Activated CD8-positive, alpha-beta T cell treated with anti-CD3 and anti-CD28 coated beads for 36 hours (primary cell): Measurements from ENCODE around the gene PSMC6. TPM values are rescaled to one million over a fixed set of nuclear protein-coding genes. Genes with fewer than 3 reads are reported as not detected.

Experiments used
- ATAC-seq: fragments of 200-7000 bp; cut with Tn5 transposase; one replicate; pipeline ENCODE4 v1.10.0; 2021; ENCODE audit warnings: mild to moderate bottlenecking, moderate library complexity
- CTCF ChIA-PET: fragments of 350-600 bp; sonication (Branson Sonifier 250); formaldehyde crosslinking; loops from one replicate; lab custom pipeline; 2021; ENCODE audit warnings: antibody characterized with exemption; lab: Charles Lee
- POLR2A ChIA-PET: fragments of 350-600 bp; sonication (Branson Sonifier 250); formaldehyde crosslinking; loops from one replicate; lab custom pipeline; 2021; ENCODE audit warnings: antibody characterized with exemption; lab: Charles Lee
- DNase-seq: peaks from one replicate; pipeline ENCODE4 v3.0.0-alpha.2; 2020
- H3K27ac Mint-ChIP-seq: one replicate; pipeline ENCODE4 v1.8.0; 2021; ENCODE audit warnings: mild to moderate bottlenecking, mixed read lengths
- H3K27me3 Mint-ChIP-seq: one replicate; pipeline ENCODE4 v1.8.0; 2021; ENCODE audit warnings: mixed read lengths
- H3K36me3 Mint-ChIP-seq: one replicate; pipeline ENCODE4 v1.8.0; 2021; ENCODE audit warnings: low read depth, mixed read lengths
- H3K4me1 Mint-ChIP-seq: one replicate; pipeline ENCODE4 v1.8.0; 2021; ENCODE audit warnings: low read depth, mixed read lengths
- H3K4me3 Mint-ChIP-seq: one replicate; pipeline ENCODE4 v1.8.0; 2021; ENCODE audit warnings: mild to moderate bottlenecking, moderate library complexity, mixed read lengths
- H3K9me3 Mint-ChIP-seq: one replicate; pipeline ENCODE4 v1.8.0; 2021; ENCODE audit warnings: mixed read lengths
- CTCF ChIP-seq: fragments of 200-600 bp; IDR thresholded peaks from one replicate; pipeline ENCODE4 v1.8.0; 2022; ENCODE audit warnings: antibody characterized with exemption, mild to moderate bottlenecking
- intact Hi-C: fragments of 100-400 bp; cut with micrococcal nuclease; formaldehyde crosslinking; loops from one replicate; pipeline ENCODE4 v1.10.0; 2022
- total RNA-seq, 2 experiments: library from RNA; stranded (reverse); gene quantifications; one replicate each; pipeline ENCODE4 v1.2.3, GENCODE V29; 2021

The PSMC6 gene
- total RNA-seq, 2 experiments from 2014 or later = 104 to 105 TPM

GRCh38 chr14:52730709-52731111 is 23.7 kb downstream of the PSMC6 start:
- ChIA-PET POLR2A (interaction anchor here (0.7 to 2.2 kb wide), 5 partner anchors 9 to 1471 kb away, joined by 3 to 13 read pairs (median 3); no protein-coding TSS in a partner anchor), CTCF (no interaction called here)
- Mint-ChIP-seq H3K36me3 (peaks cover 40% of the 10 kb centered on the region), H3K4me3 (peak overlapping the region; percentile 96), H3K27me3 (no peaks in the 10 kb centered on the region), H3K9me3 (peaks cover 2% of the 10 kb centered on the region), H3K27ac (peak overlapping the region; percentile 92), H3K4me1 (peaks cover 41% of the 10 kb centered on the region)
- DNase-seq = no peak
- intact Hi-C loops = no loop called here
- ATAC-seq = no peak
- TF ChIP-seq CTCF = no peak

- Mint-ChIP-seq H3K36me3 (peaks cover 37% of the 10 kb centered on the region), H3K27ac (no peak overlapping the region), H3K27me3 (no peaks in the 10 kb centered on the region), H3K9me3 (peaks cover 2% of the 10 kb centered on the region), H3K4me3 (no peak overlapping the region), H3K4me1 (peaks cover 64% of the 10 kb centered on the region)
- TF ChIP-seq CTCF = no peak
- ChIA-PET POLR2A (no interaction called here), CTCF (interaction anchor here (1.0 to 1.4 kb wide), 2 partner anchors 10 to 22 kb away, joined by 3 to 4 read pairs; no protein-coding TSS in a partner anchor)
- no peak for ATAC-seq
- intact Hi-C loops = no loop called here
- DNase-seq = no peak
These were observed 26.8 kb downstream of the PSMC6 start for GRCh38 chr14:52733824-52734223.

DNA sequence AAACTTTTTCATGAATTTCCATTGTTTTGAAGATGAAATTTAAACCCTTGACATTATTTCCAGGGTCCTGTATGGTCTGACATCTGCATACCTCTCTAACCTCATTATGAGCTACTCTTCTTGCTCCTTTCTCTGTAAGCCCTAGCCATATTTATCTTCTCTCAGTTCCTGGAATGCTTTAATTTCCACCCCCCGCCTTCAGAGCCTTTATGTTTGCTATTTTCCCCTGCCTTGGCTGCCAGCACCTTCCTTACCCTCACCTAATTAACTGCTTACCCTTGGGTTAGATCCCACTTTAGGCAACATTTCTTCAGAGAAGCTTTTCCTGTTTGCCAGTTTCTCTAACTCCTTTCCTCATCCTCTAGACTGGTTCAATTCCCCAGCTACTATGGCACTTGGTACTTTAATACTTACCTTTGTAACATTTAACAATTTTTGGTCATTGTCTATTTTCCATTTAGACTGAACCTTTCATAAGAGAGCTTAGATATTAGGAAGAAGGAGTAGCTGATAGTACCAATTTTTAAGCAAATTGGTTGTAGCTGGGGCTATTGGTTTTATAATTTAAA is 29.0 kb downstream of the PSMC6 start:
- H3K4me1 Mint-ChIP-seq = peaks cover 74% of the 10 kb centered on the region
- POLR2A ChIA-PET = interaction anchor here (0.6 to 1.7 kb wide), 3 partner anchors 11 to 18 kb away, joined by 3 to 5 read pairs (median 4); no protein-coding TSS in a partner anchor
- intact Hi-C loops = no loop called here
- H3K4me3 Mint-ChIP-seq = peak overlapping the region; percentile 3
- no peak for TF ChIP-seq CTCF
- peaks cover 35% of the 10 kb centered on the region for H3K36me3 Mint-ChIP-seq
- no peak for DNase-seq
- no peaks in the 10 kb centered on the region for H3K27me3 Mint-ChIP-seq
- ATAC-seq = no peak
- peak overlapping the region; percentile 83 for H3K27ac Mint-ChIP-seq
- peaks cover 2% of the 10 kb centered on the region for H3K9me3 Mint-ChIP-seq
- CTCF ChIA-PET = no interaction called here

DNA sequence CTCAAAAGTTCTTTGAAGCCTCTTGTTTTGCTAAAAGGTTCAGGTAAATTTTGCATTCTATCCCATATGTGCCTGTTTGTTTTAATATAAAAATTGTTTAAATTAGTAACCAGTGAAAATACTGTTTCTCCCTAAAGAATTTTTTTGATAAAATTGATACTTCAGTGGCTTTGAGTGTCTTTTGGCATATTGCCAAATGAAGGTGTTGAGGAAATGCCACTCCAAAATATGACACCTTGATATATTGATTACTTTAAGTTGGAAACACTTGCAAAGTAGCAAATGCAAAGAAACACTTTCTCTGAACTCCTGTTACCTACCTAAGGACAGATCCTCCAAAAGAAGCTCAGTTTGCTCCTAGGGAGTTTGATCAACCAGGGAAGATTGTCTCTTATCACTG is 31.4 kb downstream of the PSMC6 start:
- no peak for DNase-seq
- intact Hi-C loops = no loop called here
- no peak overlapping the region for H3K4me3 Mint-ChIP-seq
- H3K27me3 Mint-ChIP-seq = no peaks in the 10 kb centered on the region
- H3K36me3 Mint-ChIP-seq = peaks cover 23% of the 10 kb centered on the region
- CTCF ChIA-PET = no interaction called here
- TF ChIP-seq CTCF = no peak
- H3K27ac Mint-ChIP-seq = peak overlapping the region; percentile 28
- no peak for ATAC-seq
- POLR2A ChIA-PET = no interaction called here
- H3K4me1 Mint-ChIP-seq = peaks cover 75% of the 10 kb centered on the region
- peaks cover 2% of the 10 kb centered on the region for H3K9me3 Mint-ChIP-seq

GRCh38 chr14:52740751-52741150 is 33.8 kb downstream of the PSMC6 start:
- Mint-ChIP-seq H3K4me1 (peaks cover 74% of the 10 kb centered on the region), H3K27me3 (no peaks in the 10 kb centered on the region), H3K27ac (peak overlapping the region; percentile 65), H3K9me3 (no peaks in the 10 kb centered on the region), H3K4me3 (no peak overlapping the region), H3K36me3 (peaks cover 15% of the 10 kb centered on the region)
- TF ChIP-seq CTCF = no peak
- DNase-seq = no peak
- intact Hi-C loops = no loop called here
- ChIA-PET CTCF (interaction anchor here (2.5 kb wide), 1 partner anchor 11 kb away, joined by 8 read pairs; the partner anchor contains the start of gene STYX), POLR2A (interaction anchor here (2.5 kb wide), 1 partner anchor 10 kb away, joined by 13 read pairs; the partner anchor contains the start of gene STYX)
- no peak for ATAC-seq
